SH-SY5Y (cell line): ENCODE data around the gene LCTL.

ENCODE experiments used
- GATA2 ChIP-seq: IDR thresholded peaks from 2 replicates; pipeline ENCODE4 v1.6.1; 2011; ENCODE audit warnings: mild to moderate bottlenecking, low read depth, low read length
- GATA3 ChIP-seq: IDR thresholded peaks from 2 replicates; pipeline ENCODE4 v1.6.1; 2011; ENCODE audit warnings: low read depth, mild to moderate bottlenecking, low read length, moderate library complexity

- TF ChIP-seq GATA2: no peak
- no peak for TF ChIP-seq GATA3
These were observed 27.5 kb upstream of the LCTL start for GRCh38 chr15:66593219-66593780.
